ENCODE measurements around the gene NFASC.

Gene NFASC

GRCh38 chr1:204947747-204948146 lies 77.1 kb downstream of the NFASC start:
- Histone ChIP-seq H3K36me3 (ENCODE audit: control insufficient read depth, insufficient read depth, low read length) (no peaks in the 10 kb centered on the region), H3K27me3 (ENCODE audit: control insufficient read depth, insufficient read depth, low read length) (no peaks in the 10 kb centered on the region), H3K9me3 (ENCODE audit: control insufficient read depth, insufficient read depth, low read length) (no peaks in the 10 kb centered on the region)

GRCh38 chr1:204950353-204951001 lies 79.8 kb downstream of the NFASC start:
- Histone ChIP-seq H3K36me3 (ENCODE audit: control insufficient read depth, insufficient read depth, low read length) (no peaks in the 10 kb centered on the region), H3K4me1 (ENCODE audit: control insufficient read depth, insufficient read depth, low read length) (no peaks in the 10 kb centered on the region), H3K9me3 (ENCODE audit: control insufficient read depth, insufficient read depth, low read length) (no peaks in the 10 kb centered on the region), H3K9ac (ENCODE audit: low read depth, low read length) (no peak overlapping the region), H3K4me3 (ENCODE audit: low read depth, low read length) (no peak overlapping the region), H3K27me3 (ENCODE audit: control insufficient read depth, insufficient read depth, low read length) (no peaks in the 10 kb centered on the region)

More at GRCh38 chr1:204947747-204948146, 77.1 kb downstream of the NFASC start:
- Histone ChIP-seq H3K9ac (ENCODE audit: low read depth, low read length) (no peak overlapping the region), H3K4me3 (ENCODE audit: low read depth, low read length) (no peak overlapping the region), H3K4me1 (ENCODE audit: control insufficient read depth, insufficient read depth, low read length) (no peaks in the 10 kb centered on the region)

GRCh38 chr1:204958317-204959307 lies 88.0 kb downstream of the NFASC start:
- Histone ChIP-seq H3K4me1 (ENCODE audit: control insufficient read depth, insufficient read depth, low read length) (peaks cover 3% of the 10 kb centered on the region), H3K36me3 (ENCODE audit: control insufficient read depth, insufficient read depth, low read length) (no peaks in the 10 kb centered on the region), H3K27me3 (ENCODE audit: control insufficient read depth, insufficient read depth, low read length) (no peaks in the 10 kb centered on the region), H3K9ac (ENCODE audit: low read depth, low read length) (no peak overlapping the region), H3K4me3 (ENCODE audit: low read depth, low read length) (no peak overlapping the region), H3K9me3 (ENCODE audit: control insufficient read depth, insufficient read depth, low read length) (no peaks in the 10 kb centered on the region)

GRCh38 chr1:204959374-204959773 lies 88.7 kb downstream of the NFASC start:
- H3K36me3 ChIP-seq (ENCODE audit: control insufficient read depth, insufficient read depth, low read length) = no peaks in the 10 kb centered on the region
- H3K4me1 ChIP-seq (ENCODE audit: control insufficient read depth, insufficient read depth, low read length) = peaks cover 3% of the 10 kb centered on the region
- H3K9me3 ChIP-seq (ENCODE audit: control insufficient read depth, insufficient read depth, low read length) = no peaks in the 10 kb centered on the region
- H3K27me3 ChIP-seq (ENCODE audit: control insufficient read depth, insufficient read depth, low read length) = no peaks in the 10 kb centered on the region
- H3K4me3 ChIP-seq (ENCODE audit: low read depth, low read length) = no peak overlapping the region
- H3K9ac ChIP-seq (ENCODE audit: low read depth, low read length) = no peak overlapping the region

GRCh38 chr1:204959836-204960235 lies 89.2 kb downstream of the NFASC start:
- Histone ChIP-seq H3K36me3 (ENCODE audit: control insufficient read depth, insufficient read depth, low read length) (no peaks in the 10 kb centered on the region), H3K4me3 (ENCODE audit: low read depth, low read length) (no peak overlapping the region), H3K4me1 (ENCODE audit: control insufficient read depth, insufficient read depth, low read length) (peaks cover 3% of the 10 kb centered on the region), H3K9me3 (ENCODE audit: control insufficient read depth, insufficient read depth, low read length) (no peaks in the 10 kb centered on the region), H3K9ac (ENCODE audit: low read depth, low read length) (no peak overlapping the region), H3K27me3 (ENCODE audit: control insufficient read depth, insufficient read depth, low read length) (no peaks in the 10 kb centered on the region)

GRCh38 chr1:204960306-204961125 lies 89.9 kb downstream of the NFASC start:
- no peaks in the 10 kb centered on the region for H3K27me3 ChIP-seq (ENCODE audit: control insufficient read depth, insufficient read depth, low read length)
- H3K4me1 ChIP-seq (ENCODE audit: control insufficient read depth, insufficient read depth, low read length) = peaks cover 3% of the 10 kb centered on the region
- H3K4me3 ChIP-seq (ENCODE audit: low read depth, low read length) = no peak overlapping the region
- H3K9ac ChIP-seq (ENCODE audit: low read depth, low read length) = no peak overlapping the region
- H3K36me3 ChIP-seq (ENCODE audit: control insufficient read depth, insufficient read depth, low read length) = no peaks in the 10 kb centered on the region
- H3K9me3 ChIP-seq (ENCODE audit: control insufficient read depth, insufficient read depth, low read length) = no peaks in the 10 kb centered on the region

- no peaks in the 10 kb centered on the region for H3K27me3 ChIP-seq (ENCODE audit: control insufficient read depth, insufficient read depth, low read length)
- no peaks in the 10 kb centered on the region for H3K9me3 ChIP-seq (ENCODE audit: control insufficient read depth, insufficient read depth, low read length)
- no peak overlapping the region for H3K9ac ChIP-seq (ENCODE audit: low read depth, low read length)
- H3K4me1 ChIP-seq (ENCODE audit: control insufficient read depth, insufficient read depth, low read length) = peaks cover 3% of the 10 kb centered on the region
- no peaks in the 10 kb centered on the region for H3K36me3 ChIP-seq (ENCODE audit: control insufficient read depth, insufficient read depth, low read length)
- H3K4me3 ChIP-seq (ENCODE audit: low read depth, low read length) = no peak overlapping the region
Observed at GRCh38 chr1:204961765-204962419, 91.2 kb downstream of the NFASC start.

GRCh38 chr1:204962742-204963632 lies 92.3 kb downstream of the NFASC start:
- H3K36me3 ChIP-seq (ENCODE audit: control insufficient read depth, insufficient read depth, low read length) = no peaks in the 10 kb centered on the region
- no peaks in the 10 kb centered on the region for H3K27me3 ChIP-seq (ENCODE audit: control insufficient read depth, insufficient read depth, low read length)
- H3K9me3 ChIP-seq (ENCODE audit: control insufficient read depth, insufficient read depth, low read length) = no peaks in the 10 kb centered on the region
- H3K4me3 ChIP-seq (ENCODE audit: low read depth, low read length) = no peak overlapping the region
- no peak overlapping the region for H3K9ac ChIP-seq (ENCODE audit: low read depth, low read length)
- peaks cover 3% of the 10 kb centered on the region for H3K4me1 ChIP-seq (ENCODE audit: control insufficient read depth, insufficient read depth, low read length)

GRCh38 chr1:204967451-204967850 lies 96.8 kb downstream of the NFASC start:
- Histone ChIP-seq H3K9ac (ENCODE audit: low read depth, low read length) (no peak overlapping the region), H3K4me1 (ENCODE audit: control insufficient read depth, insufficient read depth, low read length) (no peaks in the 10 kb centered on the region), H3K27me3 (ENCODE audit: control insufficient read depth, insufficient read depth, low read length) (no peaks in the 10 kb centered on the region), H3K4me3 (ENCODE audit: low read depth, low read length) (no peak overlapping the region), H3K36me3 (ENCODE audit: control insufficient read depth, insufficient read depth, low read length) (no peaks in the 10 kb centered on the region), H3K9me3 (ENCODE audit: control insufficient read depth, insufficient read depth, low read length) (no peaks in the 10 kb centered on the region)

GRCh38 chr1:204968135-204968534 lies 97.5 kb downstream of the NFASC start:
- Histone ChIP-seq H3K9ac (ENCODE audit: low read depth, low read length) (no peak overlapping the region), H3K27me3 (ENCODE audit: control insufficient read depth, insufficient read depth, low read length) (no peaks in the 10 kb centered on the region), H3K4me3 (ENCODE audit: low read depth, low read length) (no peak overlapping the region), H3K36me3 (ENCODE audit: control insufficient read depth, insufficient read depth, low read length) (no peaks in the 10 kb centered on the region), H3K4me1 (ENCODE audit: control insufficient read depth, insufficient read depth, low read length) (no peaks in the 10 kb centered on the region), H3K9me3 (ENCODE audit: control insufficient read depth, insufficient read depth, low read length) (no peaks in the 10 kb centered on the region)

All from iPS-15b (cell line).